Measurements from ENCODE around the gene UBE2O. TPM values are rescaled to one million over a fixed set of nuclear protein-coding genes. Genes with fewer than 3 reads are reported as not detected.
A peak's percentile ranks its signal among the peaks of the same experiment; 100 is the strongest.

The UBE2O gene
- total RNA-seq, 1 donor from 2014 or later = 25.8 TPM

GRCh38 chr17:76381633-76382350 lies 71.2 kb downstream of the UBE2O start:
- Histone ChIP-seq H3K4me3 (ENCODE audit: insufficient read depth, low read depth, low read length) (peak overlapping the region; percentile 86), H3K9ac (ENCODE audit: low read length) (peak overlapping the region; percentile 99)
- peaks cover 10% of the 10 kb centered on the region for H3K4me1 Mint-ChIP-seq (ENCODE audit: low read depth, unreplicated experiment)

GRCh38 chr17:76379646-76380376 lies 73.1 kb downstream of the UBE2O start:
- H3K27me3 Mint-ChIP-seq (ENCODE audit: low read depth, unreplicated experiment) = no peaks in the 10 kb centered on the region
- Histone ChIP-seq H3K36me3 (ENCODE audit: insufficient read depth, low read length) (no peaks in the 10 kb centered on the region), H3K27me3 (ENCODE audit: insufficient read depth, low read length) (no peaks in the 10 kb centered on the region), H3K4me3 (ENCODE audit: insufficient read depth, low read depth, low read length) (no peak overlapping the region), H3K9me3 (ENCODE audit: insufficient read depth, low read depth, low read length) (no peaks in the 10 kb centered on the region), H3K79me2 (ENCODE audit: insufficient read depth, low read length) (peaks cover 30% of the 10 kb centered on the region), H3K4me1 (ENCODE audit: insufficient read depth, low read length) (peaks cover 29% of the 10 kb centered on the region), H4K20me1 (ENCODE audit: insufficient read depth, low read length) (no peaks in the 10 kb centered on the region), H3K4me2 (ENCODE audit: low read length) (no peak overlapping the region), H3K27ac (ENCODE audit: low read depth, low read length) (no peak overlapping the region), H3K9ac (ENCODE audit: low read length) (no peak overlapping the region), H2AFZ (ENCODE audit: low read depth, low read length) (no peak overlapping the region)
- TF ChIP-seq EZH2 (IDR thresholded peaks at IDR 0.05; ENCODE audit: insufficient read depth, low read length) (no peak), CTCF (IDR thresholded peaks at IDR 0.05; ENCODE audit: insufficient read depth, low read depth, low read length) (no peak)
- H3K27ac Mint-ChIP-seq (ENCODE audit: unreplicated experiment) = no peak overlapping the region
- DNase-seq (ENCODE audit: low read depth) (no peak), FAIRE-seq (no peak)
- no peak overlapping the region for H3K4me3 Mint-ChIP-seq (ENCODE audit: unreplicated experiment)
- peaks cover 2% of the 10 kb centered on the region for H3K9me3 Mint-ChIP-seq (ENCODE audit: unreplicated experiment)
- peaks cover 6% of the 10 kb centered on the region for H3K4me1 Mint-ChIP-seq (ENCODE audit: low read depth, unreplicated experiment)
- H3K36me3 Mint-ChIP-seq (ENCODE audit: low read depth, unreplicated experiment) = peaks cover 5% of the 10 kb centered on the region

More at GRCh38 chr17:76381633-76382350, 71.2 kb downstream of the UBE2O start:
- Histone ChIP-seq H3K27me3 (ENCODE audit: insufficient read depth, low read length) (no peaks in the 10 kb centered on the region), H3K36me3 (ENCODE audit: insufficient read depth, low read length) (peaks cover 5% of the 10 kb centered on the region), H4K20me1 (ENCODE audit: insufficient read depth, low read length) (peaks cover 13% of the 10 kb centered on the region), H3K4me1 (ENCODE audit: insufficient read depth, low read length) (peaks cover 32% of the 10 kb centered on the region), H3K9me3 (ENCODE audit: insufficient read depth, low read depth, low read length) (no peaks in the 10 kb centered on the region), H2AFZ (ENCODE audit: low read depth, low read length) (no peak overlapping the region), H3K4me2 (ENCODE audit: low read length) (peak overlapping the region; percentile 86), H3K79me2 (ENCODE audit: insufficient read depth, low read length) (peaks cover 50% of the 10 kb centered on the region), H3K27ac (ENCODE audit: low read depth, low read length) (peak overlapping the region; percentile 99)
- H3K27ac Mint-ChIP-seq (ENCODE audit: unreplicated experiment) = no peak overlapping the region
- TF ChIP-seq EZH2 (IDR thresholded peaks at IDR 0.05; ENCODE audit: insufficient read depth, low read length) (no peak), CTCF (IDR thresholded peaks at IDR 0.05; ENCODE audit: insufficient read depth, low read depth, low read length) (no peak)
- peaks cover 5% of the 10 kb centered on the region for H3K36me3 Mint-ChIP-seq (ENCODE audit: low read depth, unreplicated experiment)
- peak overlapping the region; percentile 96 for H3K4me3 Mint-ChIP-seq (ENCODE audit: unreplicated experiment)
- H3K27me3 Mint-ChIP-seq (ENCODE audit: low read depth, unreplicated experiment) = no peaks in the 10 kb centered on the region
- FAIRE-seq = no peak
- DNase-seq (ENCODE audit: low read depth) = no peak
- peaks cover 2% of the 10 kb centered on the region for H3K9me3 Mint-ChIP-seq (ENCODE audit: unreplicated experiment)
